Progenitor cell of endocrine pancreas (in vitro differentiated cells): Measurements from ENCODE around the gene N4BP2L2. TPM values are rescaled to one million over a fixed set of nuclear protein-coding genes. Genes with fewer than 3 reads are reported as not detected.

ENCODE experiments used
- DNase-seq: peaks from one replicate; pipeline ENCODE4 v3.0.0; 2021; ENCODE audit warnings: low spot score; ENCODE audit not compliant: unreplicated experiment
- H3K27ac Mint-ChIP-seq: 2 replicates; pipeline ENCODE4 v1.8.0; 2021; ENCODE audit warnings: mild to moderate bottlenecking, moderate library complexity, mixed read lengths
- H3K27me3 Mint-ChIP-seq: 2 replicates; pipeline ENCODE4 v1.8.0; 2021; ENCODE audit warnings: mixed read lengths
- H3K36me3 Mint-ChIP-seq: 2 replicates; pipeline ENCODE4 v1.8.0; 2022; ENCODE audit warnings: mixed read lengths; ENCODE audit not compliant: insufficient read depth
- H3K4me1 Mint-ChIP-seq: 2 replicates; pipeline ENCODE4 v1.8.0; 2021; ENCODE audit warnings: low read depth, mixed read lengths
- H3K4me3 Mint-ChIP-seq: 2 replicates; pipeline ENCODE4 v1.8.0; 2021; ENCODE audit warnings: low read depth, mild to moderate bottlenecking, moderate library complexity, mixed read lengths
- H3K9me3 Mint-ChIP-seq: 2 replicates; pipeline ENCODE4 v1.8.0; 2021; ENCODE audit warnings: low read depth, mixed read lengths
- CTCF ChIP-seq: fragments of 200-600 bp; sonication (generic); IDR thresholded peaks from one replicate; pipeline ENCODE4 v1.5.0; 2021; ENCODE audit warnings: antibody characterized with exemption, mild to moderate bottlenecking; ENCODE audit not compliant: unreplicated experiment
- total RNA-seq: library from RNA; stranded (reverse); gene quantifications from 2 replicates; pipeline ENCODE4 v1.2.1, GENCODE V29; 2021

N4BP2L2 gene
- total RNA-seq, 1 donor from 2014 or later = 155 TPM

GRCh38 chr13:32431361-32431760 lies 107.2 kb downstream of the N4BP2L2 start:
- H3K4me1 Mint-ChIP-seq = peaks cover 13% of the 10 kb centered on the region
- TF ChIP-seq CTCF = no peak
- H3K27me3 Mint-ChIP-seq = peaks cover under 1% of the 10 kb centered on the region
- DNase-seq = no peak
- H3K4me3 Mint-ChIP-seq = no peak overlapping the region
- H3K27ac Mint-ChIP-seq = no peak overlapping the region
- H3K9me3 Mint-ChIP-seq = no peaks in the 10 kb centered on the region
- H3K36me3 Mint-ChIP-seq = peaks cover 14% of the 10 kb centered on the region

DNA sequence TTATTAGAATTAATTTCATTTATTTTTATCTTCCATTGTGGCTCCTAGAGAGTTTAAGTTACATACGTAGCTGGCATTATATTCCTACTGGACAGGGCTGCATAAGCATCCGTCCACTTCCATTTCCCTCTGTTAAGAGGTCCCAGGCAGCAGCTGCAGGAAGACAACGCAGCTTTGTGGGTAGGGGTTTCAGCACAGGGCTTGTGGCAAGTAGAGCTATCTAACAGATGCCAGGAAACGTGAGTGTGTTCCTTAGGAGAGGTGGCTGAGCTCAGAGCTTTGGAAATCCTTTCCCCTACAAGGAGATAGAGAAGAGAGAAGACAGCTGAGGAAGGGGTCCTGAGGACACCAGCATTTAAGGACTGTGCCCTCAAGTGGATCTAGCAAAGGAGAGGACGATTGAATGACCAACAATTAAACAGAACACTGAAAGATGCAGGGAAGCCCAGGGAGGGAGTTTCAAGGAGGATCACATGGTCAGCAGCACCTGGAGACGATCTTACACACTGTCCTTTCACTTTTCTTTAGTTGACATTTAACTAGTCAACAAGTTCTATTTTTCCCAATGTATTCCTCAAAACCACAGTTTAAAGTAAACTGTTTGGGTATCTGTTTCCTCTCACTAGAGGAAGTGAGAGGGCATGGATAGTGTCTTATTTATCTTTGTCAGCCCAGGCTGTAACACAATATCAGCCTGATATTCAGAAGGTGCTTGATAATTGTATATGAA lies 108.4 kb downstream of the N4BP2L2 start:
- TF ChIP-seq CTCF = no peak
- DNase-seq = no peak
- H3K27me3 Mint-ChIP-seq = peaks cover 7% of the 10 kb centered on the region
- no peak overlapping the region for H3K4me3 Mint-ChIP-seq
- H3K9me3 Mint-ChIP-seq = no peaks in the 10 kb centered on the region
- peaks cover 17% of the 10 kb centered on the region for H3K4me1 Mint-ChIP-seq
- peaks cover 16% of the 10 kb centered on the region for H3K36me3 Mint-ChIP-seq
- H3K27ac Mint-ChIP-seq = peak overlapping the region; percentile 4

DNA sequence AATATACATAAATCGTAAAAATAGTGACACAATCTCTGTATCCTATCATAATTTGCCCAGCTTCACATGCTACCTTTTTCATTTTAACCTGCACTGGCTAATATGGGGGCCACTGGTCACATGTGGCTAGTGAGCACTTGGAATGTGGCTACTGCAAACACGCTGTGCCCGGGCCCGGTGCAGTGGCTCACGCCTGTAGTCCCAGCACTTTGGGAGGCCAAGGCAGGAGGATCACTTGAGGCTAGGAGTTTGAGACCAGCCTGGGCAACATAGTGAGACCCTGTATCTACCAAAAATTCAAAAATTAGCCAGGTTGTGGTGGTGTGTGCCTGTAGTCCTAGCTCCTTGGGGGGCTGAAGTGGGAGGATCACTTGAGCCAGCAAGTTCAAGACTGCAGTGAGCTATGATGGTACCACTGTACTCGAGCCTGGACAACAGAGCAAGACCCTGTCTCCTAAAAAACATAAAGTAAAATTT lies 109.1 kb downstream of the N4BP2L2 start:
- Mint-ChIP-seq H3K4me3 (no peak overlapping the region), H3K9me3 (no peaks in the 10 kb centered on the region), H3K27me3 (peaks cover 8% of the 10 kb centered on the region), H3K4me1 (peaks cover 17% of the 10 kb centered on the region), H3K27ac (no peak overlapping the region), H3K36me3 (peaks cover 15% of the 10 kb centered on the region)
- DNase-seq = no peak
- TF ChIP-seq CTCF = no peak

GRCh38 chr13:32428581-32429432 lies 109.8 kb downstream of the N4BP2L2 start:
- no peaks in the 10 kb centered on the region for H3K9me3 Mint-ChIP-seq
- DNase-seq = no peak
- peaks cover 17% of the 10 kb centered on the region for H3K4me1 Mint-ChIP-seq
- H3K36me3 Mint-ChIP-seq = peaks cover 20% of the 10 kb centered on the region
- no peak for TF ChIP-seq CTCF
- peak overlapping the region; percentile 94 for H3K27ac Mint-ChIP-seq
- H3K4me3 Mint-ChIP-seq = peak overlapping the region; percentile 81
- peaks cover 8% of the 10 kb centered on the region for H3K27me3 Mint-ChIP-seq

- no peak for TF ChIP-seq CTCF
- H3K9me3 Mint-ChIP-seq = no peaks in the 10 kb centered on the region
- H3K27me3 Mint-ChIP-seq = peaks cover 8% of the 10 kb centered on the region
- DNase-seq = peak; percentile 68
- H3K4me3 Mint-ChIP-seq = peak within 1 kb of the TSS; percentile 81
- H3K4me1 Mint-ChIP-seq = peaks cover 17% of the 10 kb centered on the region
- H3K27ac Mint-ChIP-seq = peak within 1 kb of the TSS; percentile 94
- H3K36me3 Mint-ChIP-seq = peaks cover 23% of the 10 kb centered on the region
These were observed 110.6 kb downstream of the N4BP2L2 start, which contains the start of gene N4BP2L1 for GRCh38 chr13:32427852-32428580. Gene N4BP2L1, minus strand, starts transcription at chr13:32428130. Its CDS starts 48 bp downstream, at chr13:32428082.
